Mesothelial cell of epicardium (in vitro differentiated cells): ENCODE results near the gene SLC15A4. TPM values are rescaled to one million over a fixed set of nuclear protein-coding genes. Genes with fewer than 3 reads are reported as not detected.

Experiments
- DNase-seq, 2 experiments: peaks; one replicate each; pipeline ENCODE4 v3.0.0; 2021; ENCODE audit warnings: low spot score in 2 of 2; ENCODE audit not compliant: unreplicated experiment in 2 of 2
- H3K27ac Mint-ChIP-seq: 2 replicates; pipeline ENCODE4 v1.8.0; 2021; ENCODE audit warnings: mixed read lengths
- H3K27me3 Mint-ChIP-seq: 2 replicates; pipeline ENCODE4 v1.8.0; 2021; ENCODE audit warnings: low read depth, mixed read lengths
- H3K36me3 Mint-ChIP-seq: 2 replicates; pipeline ENCODE4 v1.8.0; 2021; ENCODE audit warnings: mixed read lengths
- H3K4me1 Mint-ChIP-seq: 2 replicates; pipeline ENCODE4 v1.8.0; 2021; ENCODE audit warnings: mixed read lengths
- H3K4me3 Mint-ChIP-seq: 2 replicates; pipeline ENCODE4 v1.8.0; 2021; ENCODE audit warnings: mild to moderate bottlenecking, moderate library complexity, mixed read lengths
- H3K9me3 Mint-ChIP-seq: 2 replicates; pipeline ENCODE4 v1.8.0; 2021; ENCODE audit warnings: mixed read lengths
- total RNA-seq: library from RNA; stranded (reverse); gene quantifications from 3 replicates; pipeline ENCODE4 v1.2.1, GENCODE V29; 2021
- TF ChIP-seq, protein P1 (sequence below): fragments of 200-600 bp; sonication (generic); IDR thresholded peaks from one replicate; pipeline ENCODE4 v1.5.0; 2021; ENCODE audit warnings: antibody characterized with exemption; ENCODE audit not compliant: unreplicated experiment

The SLC15A4 gene
- total RNA-seq, 1 donor from 2014 or later, result 26.6 TPM

DNA sequence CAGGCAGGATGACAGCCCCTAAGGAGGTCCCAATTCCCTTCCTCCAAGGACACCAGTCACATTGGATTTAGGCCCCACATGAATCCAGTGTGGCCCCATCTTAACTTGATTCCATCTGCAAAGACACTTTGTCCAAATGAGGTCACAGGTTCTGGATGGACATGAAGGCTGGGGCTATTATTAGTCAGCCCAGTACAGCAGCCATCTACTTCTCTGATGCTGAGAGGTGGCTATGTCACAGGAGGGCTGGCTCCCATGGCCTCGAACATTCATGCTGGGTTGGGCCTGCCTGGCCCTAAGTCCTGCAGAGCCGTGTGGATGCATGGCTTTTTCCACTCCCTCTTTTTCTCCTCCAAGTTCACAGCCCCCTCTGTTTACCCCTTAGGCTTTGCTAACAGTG, 35.9 kb downstream of the SLC15A4 start:
- no peak overlapping the region for H3K4me3 Mint-ChIP-seq
- no peaks in the 10 kb centered on the region for H3K4me1 Mint-ChIP-seq
- DNase-seq, result no peak
- H3K27ac Mint-ChIP-seq, result no peak overlapping the region
- TF ChIP-seq, protein P1, sequence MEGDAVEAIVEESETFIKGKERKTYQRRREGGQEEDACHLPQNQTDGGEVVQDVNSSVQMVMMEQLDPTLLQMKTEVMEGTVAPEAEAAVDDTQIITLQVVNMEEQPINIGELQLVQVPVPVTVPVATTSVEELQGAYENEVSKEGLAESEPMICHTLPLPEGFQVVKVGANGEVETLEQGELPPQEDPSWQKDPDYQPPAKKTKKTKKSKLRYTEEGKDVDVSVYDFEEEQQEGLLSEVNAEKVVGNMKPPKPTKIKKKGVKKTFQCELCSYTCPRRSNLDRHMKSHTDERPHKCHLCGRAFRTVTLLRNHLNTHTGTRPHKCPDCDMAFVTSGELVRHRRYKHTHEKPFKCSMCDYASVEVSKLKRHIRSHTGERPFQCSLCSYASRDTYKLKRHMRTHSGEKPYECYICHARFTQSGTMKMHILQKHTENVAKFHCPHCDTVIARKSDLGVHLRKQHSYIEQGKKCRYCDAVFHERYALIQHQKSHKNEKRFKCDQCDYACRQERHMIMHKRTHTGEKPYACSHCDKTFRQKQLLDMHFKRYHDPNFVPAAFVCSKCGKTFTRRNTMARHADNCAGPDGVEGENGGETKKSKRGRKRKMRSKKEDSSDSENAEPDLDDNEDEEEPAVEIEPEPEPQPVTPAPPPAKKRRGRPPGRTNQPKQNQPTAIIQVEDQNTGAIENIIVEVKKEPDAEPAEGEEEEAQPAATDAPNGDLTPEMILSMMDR, result no peak
- peaks cover 13% of the 10 kb centered on the region for H3K36me3 Mint-ChIP-seq
- no peaks in the 10 kb centered on the region for H3K27me3 Mint-ChIP-seq
- H3K9me3 Mint-ChIP-seq, result no peaks in the 10 kb centered on the region

DNA sequence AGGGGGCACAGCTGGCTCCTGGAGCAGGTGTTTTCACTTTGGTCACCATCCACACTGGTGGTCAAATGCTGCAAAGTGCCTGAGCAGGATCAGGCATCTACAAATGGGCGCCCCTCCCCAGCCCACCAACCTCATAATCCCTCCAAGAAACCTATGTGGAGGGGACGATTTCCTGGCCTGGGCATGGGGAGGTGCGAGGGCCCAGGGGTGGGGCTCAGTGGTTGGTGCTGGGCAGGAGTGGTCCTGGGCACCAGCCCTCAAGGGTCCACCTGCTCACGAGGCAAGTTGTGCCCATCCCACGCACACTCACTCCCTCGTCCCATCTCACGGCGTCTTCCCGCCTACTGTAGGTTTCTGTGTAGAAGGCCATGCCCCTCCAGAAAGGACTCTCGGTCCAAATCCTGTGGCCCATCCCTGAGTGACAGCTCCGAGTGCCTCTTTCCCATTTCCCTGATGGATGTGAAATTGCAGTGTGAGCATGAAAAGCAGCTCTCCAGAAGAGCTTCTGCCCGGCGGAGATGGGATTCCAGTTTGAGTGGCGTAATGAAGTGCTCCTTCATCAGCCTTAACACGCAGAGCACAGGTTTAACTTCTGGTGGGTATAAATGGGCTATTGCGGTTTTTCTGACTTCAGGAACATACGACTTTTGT, 36.9 kb downstream of the SLC15A4 start:
- H3K27me3 Mint-ChIP-seq, result peaks cover 1% of the 10 kb centered on the region
- no peak overlapping the region for H3K4me3 Mint-ChIP-seq
- no peak for DNase-seq
- peaks cover 7% of the 10 kb centered on the region for H3K36me3 Mint-ChIP-seq
- H3K27ac Mint-ChIP-seq, result no peak overlapping the region
- TF ChIP-seq, protein P1, result no peak
- H3K4me1 Mint-ChIP-seq, result no peaks in the 10 kb centered on the region
- H3K9me3 Mint-ChIP-seq, result peaks cover 3% of the 10 kb centered on the region

DNA sequence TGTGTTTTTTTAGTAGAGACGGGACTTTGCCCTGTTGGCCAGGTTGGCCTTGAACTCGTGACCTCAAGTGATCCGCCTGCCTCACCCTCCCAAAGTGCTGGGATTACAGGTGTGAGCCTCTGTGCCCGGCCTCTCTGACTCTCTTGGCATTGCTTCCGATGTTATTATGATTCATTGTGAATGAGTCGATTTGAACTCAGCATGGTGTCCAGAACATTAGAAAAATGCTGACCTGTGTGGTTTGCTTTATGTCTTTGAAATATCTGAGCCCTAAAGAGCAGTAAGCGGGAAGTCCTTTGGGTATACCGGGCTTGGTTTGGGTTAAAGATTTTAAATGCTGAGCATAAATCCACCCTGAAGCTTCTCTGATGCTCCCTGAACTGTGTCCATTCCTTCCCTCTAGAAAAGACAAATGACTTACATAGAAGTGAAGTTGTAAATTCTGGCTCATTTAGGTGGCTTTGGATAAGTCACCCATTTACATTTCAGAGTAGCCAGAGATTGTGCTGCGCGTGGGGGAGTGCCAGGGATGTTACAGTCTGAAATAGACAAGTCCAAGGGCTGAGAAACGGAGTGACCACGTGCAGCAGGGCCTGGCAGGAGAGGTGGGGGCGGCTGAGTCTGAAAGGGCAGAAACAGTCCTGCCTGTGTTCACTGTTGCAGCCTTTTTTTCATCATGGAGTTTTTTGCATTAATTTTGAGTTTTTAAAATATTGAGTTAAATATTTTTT, 39.6 kb downstream of the SLC15A4 start:
- no peak overlapping the region for H3K4me3 Mint-ChIP-seq
- H3K9me3 Mint-ChIP-seq, result peaks cover 3% of the 10 kb centered on the region
- TF ChIP-seq, protein P1, result no peak
- H3K36me3 Mint-ChIP-seq, result no peaks in the 10 kb centered on the region
- no peaks in the 10 kb centered on the region for H3K4me1 Mint-ChIP-seq
- H3K27me3 Mint-ChIP-seq, result peaks cover 1% of the 10 kb centered on the region
- no peak for DNase-seq
- no peak overlapping the region for H3K27ac Mint-ChIP-seq

DNA sequence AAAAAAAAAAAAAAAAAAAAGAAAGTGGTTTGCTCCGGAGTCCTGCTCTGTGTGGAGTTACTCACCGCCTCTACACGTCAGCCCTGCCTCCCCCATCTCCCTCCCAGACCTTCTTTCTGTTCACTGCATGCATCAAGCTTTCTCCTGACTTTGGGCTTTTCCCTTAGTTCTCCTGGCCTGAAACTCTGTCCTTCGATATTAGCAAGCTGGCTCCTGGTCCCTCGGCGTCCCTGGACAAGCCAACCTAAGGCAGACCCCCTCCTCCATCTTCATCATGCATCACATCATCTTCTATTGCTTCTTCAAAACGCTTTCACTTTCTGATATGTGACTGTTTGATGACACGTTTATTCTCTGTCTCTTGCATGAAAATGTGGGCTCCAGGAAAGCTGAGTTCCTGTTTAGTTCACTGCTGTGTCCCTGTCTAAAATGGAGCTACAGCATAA, 40.6 kb downstream of the SLC15A4 start:
- TF ChIP-seq, protein P1, result no peak
- H3K27ac Mint-ChIP-seq, result no peak overlapping the region
- H3K9me3 Mint-ChIP-seq, result peaks cover 3% of the 10 kb centered on the region
- H3K4me1 Mint-ChIP-seq, result no peaks in the 10 kb centered on the region
- peaks cover 1% of the 10 kb centered on the region for H3K27me3 Mint-ChIP-seq
- DNase-seq, result no peak
- no peaks in the 10 kb centered on the region for H3K36me3 Mint-ChIP-seq
- H3K4me3 Mint-ChIP-seq, result no peak overlapping the region

DNA sequence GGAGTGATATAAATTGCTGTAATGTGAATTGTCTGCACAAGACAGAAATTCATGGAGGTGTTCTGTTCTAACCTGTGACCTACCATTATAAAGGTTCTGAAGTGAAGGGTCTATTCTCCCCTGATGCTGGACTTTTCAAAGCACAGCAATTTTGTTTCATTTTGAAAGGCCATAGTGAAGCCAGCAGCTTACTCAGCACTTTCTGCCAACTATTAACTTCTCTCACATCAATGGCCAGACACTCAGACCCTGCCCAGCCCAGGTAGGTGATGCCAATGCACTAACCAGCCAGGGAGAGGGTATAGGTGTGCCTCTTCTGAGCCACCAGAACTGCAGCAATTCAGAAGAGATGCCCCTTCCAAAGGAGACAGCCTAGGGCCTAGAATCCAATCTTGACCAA, 43.9 kb downstream of the SLC15A4 start:
- H3K36me3 Mint-ChIP-seq, result no peaks in the 10 kb centered on the region
- TF ChIP-seq, protein P1, result no peak
- H3K4me1 Mint-ChIP-seq, result no peaks in the 10 kb centered on the region
- no peak overlapping the region for H3K4me3 Mint-ChIP-seq
- peaks cover 3% of the 10 kb centered on the region for H3K9me3 Mint-ChIP-seq
- H3K27ac Mint-ChIP-seq, result no peak overlapping the region
- peaks cover 7% of the 10 kb centered on the region for H3K27me3 Mint-ChIP-seq
- DNase-seq, result no peak
